Measurements from ENCODE around the gene SPATA13. TPM values are rescaled to one million over a fixed set of nuclear protein-coding genes. Genes with fewer than 3 reads are reported as not detected.
A peak's percentile ranks its signal among the peaks of the same experiment; 100 is the strongest.

The SPATA13 gene
- 38.2 TPM for total RNA-seq

DNA sequence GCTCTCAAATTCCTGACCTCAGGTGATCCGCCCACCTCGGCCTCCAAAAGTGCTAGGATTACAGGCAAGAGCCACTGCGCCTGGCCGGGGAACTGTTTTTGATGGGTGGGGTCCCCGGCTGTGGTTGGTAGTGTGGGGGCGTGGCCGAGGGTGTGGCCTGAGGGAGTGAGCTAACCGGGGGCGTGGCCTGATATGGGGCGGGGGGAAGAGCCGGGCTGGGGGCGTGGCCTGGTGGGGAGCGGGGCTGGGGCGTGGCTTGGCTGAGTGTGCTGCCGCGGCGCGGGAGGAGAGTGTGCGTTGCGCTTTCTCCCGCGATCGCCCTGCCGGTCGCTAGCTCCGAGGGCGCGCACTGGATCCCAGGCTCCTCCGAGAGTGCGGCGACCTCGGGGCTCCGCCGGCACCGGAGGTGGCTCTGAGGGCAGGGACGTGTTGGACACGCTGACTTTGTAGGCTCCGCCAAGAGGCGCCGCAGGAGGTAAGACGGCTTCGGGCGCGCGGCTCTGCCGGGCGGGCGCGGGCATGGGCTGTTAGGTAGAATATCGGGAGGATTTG is at the start of gene SPATA13:
Gene SPATA13, plus strand, starts transcription at position 263 of the 552 bp plus-strand sequence. CDS start 62,210 bp downstream, outside the sequence.
- no peaks in the 10 kb centered on the region for H3K36me3 ChIP-seq
- no peaks in the 10 kb centered on the region for H3K27me3 ChIP-seq
- no peaks in the 10 kb centered on the region for H3K4me1 ChIP-seq
- peak; percentile 63 to 94 for DNase-seq (ENCODE audit: low spot score in 2 of 2)
- intact Hi-C loops (cut with DNase I) = loop anchor here (2.0 to 5.0 kb wide), 3 partner anchors 57 to 140 kb away; no protein-coding TSS in a partner anchor
- H3K4me3 ChIP-seq = peak within 1 kb of the TSS; percentile 61 to 89
- TF ChIP-seq, protein P1, sequence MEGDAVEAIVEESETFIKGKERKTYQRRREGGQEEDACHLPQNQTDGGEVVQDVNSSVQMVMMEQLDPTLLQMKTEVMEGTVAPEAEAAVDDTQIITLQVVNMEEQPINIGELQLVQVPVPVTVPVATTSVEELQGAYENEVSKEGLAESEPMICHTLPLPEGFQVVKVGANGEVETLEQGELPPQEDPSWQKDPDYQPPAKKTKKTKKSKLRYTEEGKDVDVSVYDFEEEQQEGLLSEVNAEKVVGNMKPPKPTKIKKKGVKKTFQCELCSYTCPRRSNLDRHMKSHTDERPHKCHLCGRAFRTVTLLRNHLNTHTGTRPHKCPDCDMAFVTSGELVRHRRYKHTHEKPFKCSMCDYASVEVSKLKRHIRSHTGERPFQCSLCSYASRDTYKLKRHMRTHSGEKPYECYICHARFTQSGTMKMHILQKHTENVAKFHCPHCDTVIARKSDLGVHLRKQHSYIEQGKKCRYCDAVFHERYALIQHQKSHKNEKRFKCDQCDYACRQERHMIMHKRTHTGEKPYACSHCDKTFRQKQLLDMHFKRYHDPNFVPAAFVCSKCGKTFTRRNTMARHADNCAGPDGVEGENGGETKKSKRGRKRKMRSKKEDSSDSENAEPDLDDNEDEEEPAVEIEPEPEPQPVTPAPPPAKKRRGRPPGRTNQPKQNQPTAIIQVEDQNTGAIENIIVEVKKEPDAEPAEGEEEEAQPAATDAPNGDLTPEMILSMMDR (IDR thresholded peaks at IDR 0.05) = no peak
- peak within 1 kb of the TSS in 1 of 2 donors; percentile 41 for H3K27ac ChIP-seq
- H3K9me3 ChIP-seq = no peaks in the 10 kb centered on the region

- DNase-seq (ENCODE audit: low spot score in 2 of 2) = no peak
- Histone ChIP-seq H3K4me3 (no peak overlapping the region), H3K36me3 (no peaks in the 10 kb centered on the region), H3K9me3 (no peaks in the 10 kb centered on the region), H3K27me3 (no peaks in the 10 kb centered on the region), H3K27ac (no peak overlapping the region), H3K4me1 (no peaks in the 10 kb centered on the region)
- TF ChIP-seq, protein P1 (IDR thresholded peaks at IDR 0.05) = no peak
- intact Hi-C loops (cut with DNase I) = no loop called here
These were observed 47.7 kb upstream of the SPATA13 start for GRCh38 chr13:24112791-24113190.

- H3K27me3 ChIP-seq = no peaks in the 10 kb centered on the region
- intact Hi-C loops (cut with DNase I) = no loop called here
- H3K4me3 ChIP-seq = no peak overlapping the region
- no peaks in the 10 kb centered on the region for H3K4me1 ChIP-seq
- TF ChIP-seq, protein P1 (IDR thresholded peaks at IDR 0.05) = no peak
- no peaks in the 10 kb centered on the region for H3K36me3 ChIP-seq
- no peak for DNase-seq (ENCODE audit: low spot score in 2 of 2)
- no peak overlapping the region for H3K27ac ChIP-seq
- no peaks in the 10 kb centered on the region for H3K9me3 ChIP-seq
These were observed 44.8 kb upstream of the SPATA13 start for GRCh38 chr13:24115671-24116070.

DNA sequence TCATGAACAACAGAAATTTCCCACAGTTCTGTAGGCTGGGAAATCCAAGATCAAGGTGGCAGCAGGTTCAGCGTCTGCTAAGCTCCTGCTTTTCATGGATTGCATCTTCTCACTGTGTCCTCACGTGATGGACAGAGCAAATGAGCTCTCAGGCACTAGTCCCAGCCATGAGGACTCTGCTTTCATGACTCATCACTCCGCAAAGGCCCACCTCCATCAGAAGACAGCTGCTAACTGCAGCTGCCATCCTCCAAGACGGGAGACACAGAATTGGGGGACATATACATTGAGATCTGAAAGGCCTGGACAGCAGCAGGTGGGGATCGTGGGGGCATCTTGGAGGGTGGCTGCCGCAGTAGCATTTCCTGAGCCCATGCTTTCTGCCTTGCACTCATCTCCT is 44.4 kb upstream of the SPATA13 start:
- H3K27me3 ChIP-seq = no peaks in the 10 kb centered on the region
- no peaks in the 10 kb centered on the region for H3K36me3 ChIP-seq
- TF ChIP-seq, protein P1 (IDR thresholded peaks at IDR 0.05) = no peak
- no peaks in the 10 kb centered on the region for H3K4me1 ChIP-seq
- no peak overlapping the region for H3K4me3 ChIP-seq
- H3K27ac ChIP-seq = no peak overlapping the region
- intact Hi-C loops (cut with DNase I) = no loop called here
- DNase-seq (ENCODE audit: low spot score in 2 of 2) = no peak
- no peaks in the 10 kb centered on the region for H3K9me3 ChIP-seq

DNA sequence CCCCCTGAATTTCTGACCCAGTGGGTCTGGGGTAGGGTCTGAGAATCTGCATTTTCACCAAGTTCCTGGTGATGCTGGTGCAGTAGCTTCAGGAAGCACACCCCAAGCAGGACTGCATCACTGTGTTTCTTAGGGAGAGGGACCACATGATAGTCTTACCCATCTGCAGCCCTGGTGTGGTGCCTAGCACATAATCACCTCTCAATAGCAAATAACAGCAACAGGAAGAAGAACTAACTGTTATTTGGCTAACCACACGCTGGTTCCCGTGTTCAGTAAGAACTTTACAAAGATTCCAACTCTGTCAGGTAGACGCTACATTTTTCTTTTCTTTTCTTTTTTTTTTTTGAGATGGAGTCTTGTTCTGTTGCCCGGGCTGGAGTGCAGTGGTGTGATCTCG is 41.9 kb upstream of the SPATA13 start:
- DNase-seq (ENCODE audit: low spot score in 2 of 2) = no peak
- H3K27ac ChIP-seq = no peak overlapping the region
- TF ChIP-seq, protein P1 (IDR thresholded peaks at IDR 0.05) = no peak
- intact Hi-C loops (cut with DNase I) = no loop called here
- H3K27me3 ChIP-seq = no peaks in the 10 kb centered on the region
- no peaks in the 10 kb centered on the region for H3K36me3 ChIP-seq
- H3K4me1 ChIP-seq = no peaks in the 10 kb centered on the region
- no peak overlapping the region for H3K4me3 ChIP-seq
- H3K9me3 ChIP-seq = no peaks in the 10 kb centered on the region

Measured in ascending aorta (tissue), 2 donors.